Measurements from ENCODE around the gene RWDD2A. TPM values are rescaled to one million over a fixed set of nuclear protein-coding genes. Genes with fewer than 3 reads are reported as not detected.
A peak's percentile ranks its signal among the peaks of the same experiment; 100 is the strongest.

RWDD2A gene
- total RNA-seq, result 7.0 and 8.2 TPM in 2 replicates
- long read RNA-seq, transcript RWDD2A-201 (3 exons, 3,744 nt), result major isoform, 23 of 46 reads
- long read RNA-seq, partial matches to known transcripts, result 6 of 46 reads
- long read RNA-seq, other reads (novel, unspliced or antisense), result 17 of 46 reads

DNA sequence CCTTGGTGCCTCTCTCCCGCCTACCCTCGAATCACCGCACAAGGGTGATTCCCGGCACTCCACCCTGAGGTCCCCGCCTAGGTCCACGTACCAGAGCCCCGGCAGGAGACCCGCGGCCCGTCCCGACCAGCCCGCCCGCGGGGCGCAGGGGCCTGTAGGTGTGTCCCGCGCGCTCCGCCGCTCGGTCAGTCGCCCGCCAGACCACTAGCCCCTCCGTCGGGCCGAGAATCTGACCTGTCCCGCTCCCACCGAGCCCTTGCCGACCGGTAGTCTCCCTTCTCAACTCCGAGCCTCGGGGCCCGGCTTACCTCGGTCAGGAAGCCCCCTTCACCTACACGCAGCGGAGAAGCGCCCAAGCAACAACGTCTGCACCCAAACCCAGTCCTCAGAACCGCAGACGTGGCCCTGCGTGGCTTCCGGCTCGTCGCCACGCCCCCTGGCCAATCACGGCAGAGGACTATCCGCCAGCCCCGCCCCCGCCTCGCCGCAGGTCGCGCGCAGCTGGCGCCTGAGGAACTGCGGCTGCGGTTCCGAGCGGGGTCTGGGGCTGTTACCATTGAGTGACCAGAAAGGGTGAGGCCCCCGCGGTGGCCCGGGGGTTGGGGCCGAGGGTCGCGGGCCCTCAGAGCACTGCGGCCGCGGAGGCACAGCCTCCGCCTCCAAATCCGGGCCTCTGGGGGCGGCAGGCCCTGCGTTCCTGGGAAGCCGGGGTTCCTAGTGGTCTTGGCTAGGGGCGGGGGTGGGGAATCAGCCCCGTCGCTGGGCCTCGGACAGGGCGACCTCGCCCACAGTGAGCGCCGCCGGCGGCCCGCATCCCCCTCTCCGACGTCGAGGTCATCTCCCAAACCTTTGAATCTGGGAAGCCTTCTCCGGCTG, at the start of gene RWDD2A, which contains the start of gene PGM3:
Gene RWDD2A (plus strand): TSS at position 487 of the 876 bp plus-strand sequence. CDS start 1,095 bp downstream, outside the sequence.
Gene PGM3 (minus strand): TSS at position 395 of the 876 bp plus-strand sequence. CDS start 2,253 bp downstream, outside the sequence.
- Mint-ChIP-seq H3K4me1 (ENCODE audit: unreplicated experiment) (peaks cover 46% of the 10 kb centered on the region), H3K9me3 (ENCODE audit: unreplicated experiment) (no peaks in the 10 kb centered on the region), H3K36me3 (ENCODE audit: unreplicated experiment) (peaks cover 19% of the 10 kb centered on the region), H3K27me3 (ENCODE audit: unreplicated experiment) (no peaks in the 10 kb centered on the region), H3K27ac (ENCODE audit: unreplicated experiment) (peak within 1 kb of the TSS; percentile 97), H3K4me3 (ENCODE audit: unreplicated experiment) (peak within 1 kb of the TSS; percentile 98)
- peak; percentile 95 for DNase-seq (ENCODE audit: extremely low spot score, unreplicated experiment)
- TF ChIP-seq, protein P1, sequence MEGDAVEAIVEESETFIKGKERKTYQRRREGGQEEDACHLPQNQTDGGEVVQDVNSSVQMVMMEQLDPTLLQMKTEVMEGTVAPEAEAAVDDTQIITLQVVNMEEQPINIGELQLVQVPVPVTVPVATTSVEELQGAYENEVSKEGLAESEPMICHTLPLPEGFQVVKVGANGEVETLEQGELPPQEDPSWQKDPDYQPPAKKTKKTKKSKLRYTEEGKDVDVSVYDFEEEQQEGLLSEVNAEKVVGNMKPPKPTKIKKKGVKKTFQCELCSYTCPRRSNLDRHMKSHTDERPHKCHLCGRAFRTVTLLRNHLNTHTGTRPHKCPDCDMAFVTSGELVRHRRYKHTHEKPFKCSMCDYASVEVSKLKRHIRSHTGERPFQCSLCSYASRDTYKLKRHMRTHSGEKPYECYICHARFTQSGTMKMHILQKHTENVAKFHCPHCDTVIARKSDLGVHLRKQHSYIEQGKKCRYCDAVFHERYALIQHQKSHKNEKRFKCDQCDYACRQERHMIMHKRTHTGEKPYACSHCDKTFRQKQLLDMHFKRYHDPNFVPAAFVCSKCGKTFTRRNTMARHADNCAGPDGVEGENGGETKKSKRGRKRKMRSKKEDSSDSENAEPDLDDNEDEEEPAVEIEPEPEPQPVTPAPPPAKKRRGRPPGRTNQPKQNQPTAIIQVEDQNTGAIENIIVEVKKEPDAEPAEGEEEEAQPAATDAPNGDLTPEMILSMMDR (IDR thresholded peaks at IDR 0.05), result no peak

DNA sequence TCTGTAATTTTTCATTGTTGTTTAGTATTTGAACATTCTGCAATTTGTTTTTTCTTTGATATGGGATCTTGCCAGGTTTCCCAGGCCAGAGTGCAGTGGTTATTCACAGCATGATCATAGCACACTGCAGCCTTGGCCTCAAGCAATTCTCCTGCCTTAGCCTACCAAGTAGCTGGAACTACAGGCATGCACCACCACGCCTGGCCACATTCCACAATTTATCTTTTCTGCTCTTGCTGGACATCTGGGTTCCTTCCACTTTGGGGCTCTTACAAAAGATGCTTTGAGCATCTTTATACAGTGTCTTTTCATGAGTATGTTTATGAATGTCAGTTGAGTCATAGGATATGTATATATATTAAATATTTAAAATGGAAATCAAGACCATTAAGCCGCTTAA, 42.0 kb upstream of the RWDD2A start:
- TF ChIP-seq, protein P1 (IDR thresholded peaks at IDR 0.05), result no peak
- H3K4me3 Mint-ChIP-seq (ENCODE audit: unreplicated experiment), result no peak overlapping the region
- peaks cover 7% of the 10 kb centered on the region for H3K4me1 Mint-ChIP-seq (ENCODE audit: unreplicated experiment)
- no peaks in the 10 kb centered on the region for H3K27me3 Mint-ChIP-seq (ENCODE audit: unreplicated experiment)
- DNase-seq (ENCODE audit: extremely low spot score, unreplicated experiment), result no peak
- no peak overlapping the region for H3K27ac Mint-ChIP-seq (ENCODE audit: unreplicated experiment)
- H3K9me3 Mint-ChIP-seq (ENCODE audit: unreplicated experiment), result no peaks in the 10 kb centered on the region
- peaks cover 44% of the 10 kb centered on the region for H3K36me3 Mint-ChIP-seq (ENCODE audit: unreplicated experiment)

DNA sequence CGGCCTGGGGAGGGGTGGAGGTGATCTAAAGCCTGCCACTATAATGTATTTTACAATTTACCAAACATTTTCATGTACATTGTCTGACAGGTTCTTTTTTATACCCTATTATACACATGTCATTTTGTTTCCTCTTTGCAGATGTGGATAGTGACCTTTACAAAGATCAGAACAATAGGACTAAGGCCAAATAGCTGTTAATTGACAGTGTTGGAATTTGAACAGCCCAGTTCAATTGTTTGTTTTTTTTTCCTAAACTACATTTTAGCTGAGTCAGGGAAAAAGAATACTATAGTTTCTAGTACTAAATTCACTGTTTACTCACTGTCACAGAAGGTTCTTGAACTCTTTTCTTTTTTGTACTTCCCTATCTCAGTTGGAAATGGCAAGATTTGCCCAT, 40.2 kb upstream of the RWDD2A start:
- no peak for DNase-seq (ENCODE audit: extremely low spot score, unreplicated experiment)
- Mint-ChIP-seq H3K4me3 (ENCODE audit: unreplicated experiment) (no peak overlapping the region), H3K4me1 (ENCODE audit: unreplicated experiment) (peaks cover 7% of the 10 kb centered on the region), H3K9me3 (ENCODE audit: unreplicated experiment) (no peaks in the 10 kb centered on the region), H3K27me3 (ENCODE audit: unreplicated experiment) (no peaks in the 10 kb centered on the region), H3K36me3 (ENCODE audit: unreplicated experiment) (peaks cover 48% of the 10 kb centered on the region), H3K27ac (ENCODE audit: unreplicated experiment) (no peak overlapping the region)
- TF ChIP-seq, protein P1 (IDR thresholded peaks at IDR 0.05), result no peak

DNA sequence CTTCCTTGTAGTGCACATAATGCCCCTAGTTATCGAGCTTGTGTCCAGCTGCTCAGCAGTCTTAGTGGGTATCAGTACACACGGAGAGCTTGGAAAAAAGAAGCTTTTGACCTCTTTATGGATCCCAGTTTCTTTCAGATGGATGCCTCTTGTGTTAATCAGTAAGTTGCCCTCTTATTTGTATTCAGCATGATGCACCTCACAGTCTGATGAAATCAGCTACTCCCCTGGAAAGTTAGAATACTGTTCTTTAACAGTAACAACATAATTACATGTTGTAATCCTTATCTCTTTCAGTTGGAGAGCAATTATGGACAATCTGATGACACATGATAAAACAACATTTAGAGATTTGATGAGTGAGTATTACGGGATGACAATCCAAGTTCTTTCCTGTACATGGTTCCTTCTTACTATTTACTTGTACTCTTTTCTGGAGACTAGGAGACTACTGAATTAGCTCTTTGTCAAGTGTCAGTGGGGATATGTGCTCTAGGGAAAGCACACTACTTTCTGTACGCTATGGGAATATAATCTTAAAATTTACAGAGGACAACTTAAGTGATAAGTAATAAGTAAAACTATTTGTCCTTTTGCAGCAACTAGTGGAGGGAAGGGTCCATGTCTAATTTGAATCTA, 39.2 kb upstream of the RWDD2A start:
- H3K36me3 Mint-ChIP-seq (ENCODE audit: unreplicated experiment), result peaks cover 45% of the 10 kb centered on the region
- H3K27me3 Mint-ChIP-seq (ENCODE audit: unreplicated experiment), result no peaks in the 10 kb centered on the region
- H3K9me3 Mint-ChIP-seq (ENCODE audit: unreplicated experiment), result no peaks in the 10 kb centered on the region
- H3K4me1 Mint-ChIP-seq (ENCODE audit: unreplicated experiment), result peaks cover 7% of the 10 kb centered on the region
- no peak overlapping the region for H3K27ac Mint-ChIP-seq (ENCODE audit: unreplicated experiment)
- TF ChIP-seq, protein P1 (IDR thresholded peaks at IDR 0.05), result no peak
- no peak overlapping the region for H3K4me3 Mint-ChIP-seq (ENCODE audit: unreplicated experiment)
- no peak for DNase-seq (ENCODE audit: extremely low spot score, unreplicated experiment)

DNA sequence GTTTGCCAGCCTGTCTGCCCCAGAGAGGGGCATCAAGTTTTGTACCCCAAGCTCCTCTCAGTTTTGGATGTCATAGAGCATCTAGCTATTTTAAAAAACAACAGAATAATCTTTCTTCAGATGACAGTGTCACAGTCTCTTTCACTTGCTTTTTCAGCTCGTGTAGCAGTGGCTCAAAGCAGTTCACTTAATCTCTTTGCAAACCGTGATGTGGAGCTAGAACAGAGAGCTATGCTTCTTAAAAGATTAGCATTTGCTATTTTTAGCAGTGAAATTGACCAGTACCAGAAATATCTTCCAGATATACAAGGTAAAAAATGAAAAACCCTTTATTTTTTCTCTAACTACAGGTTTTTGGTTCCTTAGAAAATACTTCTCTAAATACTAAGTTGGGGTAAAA, 37.4 kb upstream of the RWDD2A start:
- Mint-ChIP-seq H3K27ac (ENCODE audit: unreplicated experiment) (no peak overlapping the region), H3K36me3 (ENCODE audit: unreplicated experiment) (peaks cover 46% of the 10 kb centered on the region), H3K27me3 (ENCODE audit: unreplicated experiment) (no peaks in the 10 kb centered on the region), H3K4me3 (ENCODE audit: unreplicated experiment) (no peak overlapping the region), H3K9me3 (ENCODE audit: unreplicated experiment) (no peaks in the 10 kb centered on the region), H3K4me1 (ENCODE audit: unreplicated experiment) (peaks cover 7% of the 10 kb centered on the region)
- TF ChIP-seq, protein P1 (IDR thresholded peaks at IDR 0.05), result no peak
- DNase-seq (ENCODE audit: extremely low spot score, unreplicated experiment), result no peak

Data from osteocyte (in vitro differentiated cells).